NCI-H82 (cell line): ENCODE results near the gene TENT4B.
"Not testable (repeated sequence)": the region's sequence is repeated elsewhere in the genome, so short reads cannot be mapped to it uniquely, and the experiment has no call there.

Source experiments
- DNase-seq: peaks from one replicate; lab custom pipeline; 2025; lab: John Stamatoyannopoulos, UW

The TENT4B gene

DNA sequence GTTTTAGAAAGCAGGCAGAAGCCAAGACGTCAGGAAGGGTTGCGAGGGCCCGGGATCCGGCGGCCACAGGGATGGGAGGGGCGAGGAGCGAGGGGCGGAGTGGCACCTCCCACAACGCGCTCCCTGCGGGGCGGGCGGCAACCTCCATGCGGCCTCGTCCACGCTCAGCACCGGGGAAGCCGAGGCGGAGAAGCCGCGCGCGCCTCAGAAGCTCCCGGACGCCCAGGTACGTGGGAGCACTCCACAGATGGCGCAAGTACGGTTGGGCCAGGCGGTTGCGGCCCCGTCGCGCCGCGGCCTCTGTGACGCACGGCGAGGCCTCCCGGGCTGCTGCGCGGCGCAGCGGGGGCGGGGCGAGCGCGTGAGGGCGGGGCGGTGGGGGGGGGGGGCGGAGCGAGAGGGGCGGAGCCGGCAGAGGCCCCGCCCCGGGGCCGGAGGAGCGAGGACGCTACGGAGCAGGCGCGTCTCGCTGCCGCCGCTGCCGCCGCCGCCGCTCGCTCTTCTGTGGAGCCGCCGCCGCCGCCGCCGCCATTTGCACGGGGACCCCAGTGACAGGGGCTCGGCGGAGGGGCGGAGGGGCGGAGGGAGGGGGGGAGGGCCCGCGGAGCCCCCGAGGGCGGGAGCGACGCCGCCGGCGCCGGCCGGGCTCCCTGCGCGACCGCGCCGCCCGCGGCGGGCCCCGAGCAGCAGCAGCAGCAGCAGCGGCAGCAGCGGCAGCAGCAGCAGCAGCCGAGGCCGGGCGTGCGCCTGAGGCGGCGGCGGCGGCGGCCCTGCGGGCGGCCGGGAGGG lies at the start of gene TENT4B:
TENT4B (plus strand) TSS at position 500 of the 789 bp plus-strand sequence. CDS start 316 bp downstream, outside the sequence.
- peak; percentile 83 for DNase-seq

DNA sequence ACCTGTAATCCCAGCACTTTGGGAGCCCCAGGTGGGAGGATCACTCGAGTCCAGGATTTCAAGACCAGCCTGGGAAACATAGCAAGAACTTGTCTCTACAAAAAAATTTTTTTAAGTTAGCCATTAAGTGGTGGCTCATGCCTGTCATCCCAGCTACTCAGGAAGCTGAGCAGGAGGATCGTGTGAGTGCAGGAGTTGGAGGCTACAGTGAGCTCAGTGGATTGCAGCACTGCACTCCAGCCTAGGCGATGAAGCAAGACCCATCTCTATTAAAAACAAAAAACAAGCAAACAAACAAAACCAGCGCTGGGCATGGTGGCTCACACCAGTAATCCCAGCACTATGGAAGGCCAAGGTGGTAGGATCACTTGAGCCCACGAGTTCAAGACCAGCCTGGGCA lies 49.3 kb upstream of the TENT4B start:
- DNase-seq = no peak

DNA sequence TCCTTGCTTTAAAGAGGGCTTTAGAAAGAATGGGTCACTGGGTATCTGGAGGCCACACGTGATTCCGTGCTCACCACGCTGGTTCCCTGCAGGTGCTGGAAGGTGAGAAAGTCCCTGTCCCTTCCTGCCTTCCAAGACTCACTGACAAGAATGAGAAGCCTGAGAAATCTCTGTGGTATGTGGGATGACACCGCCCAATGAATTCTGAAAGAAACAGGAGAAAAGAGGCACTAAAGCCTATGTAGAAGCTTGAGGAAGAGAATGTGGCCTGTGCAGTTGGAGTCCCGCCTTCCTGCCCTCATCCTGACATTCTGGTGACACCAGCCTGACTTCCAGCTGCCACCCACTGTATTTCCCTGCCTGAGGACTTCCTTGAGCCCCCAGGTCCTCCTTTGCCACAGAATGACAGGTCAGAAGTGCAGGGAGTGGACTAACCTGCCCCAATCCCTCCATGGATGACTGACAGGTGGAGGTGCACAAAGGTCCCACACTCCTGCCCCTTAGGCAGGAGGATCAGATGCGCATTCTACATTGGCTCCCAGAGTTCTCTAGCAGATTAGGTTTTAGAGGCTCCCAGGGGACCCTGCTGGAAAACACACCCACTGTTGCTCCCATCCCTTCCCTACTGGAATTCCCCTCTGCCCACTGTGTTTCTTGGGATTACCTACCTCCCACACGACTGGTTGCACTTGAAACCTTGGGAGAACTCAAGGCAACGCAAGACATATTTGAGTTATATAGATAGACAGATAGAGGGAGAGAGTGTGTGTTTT lies 38.6 kb upstream of the TENT4B start:
- peak; percentile 76 for DNase-seq

GRCh38 chr16:50120711-50121110 lies 32.4 kb upstream of the TENT4B start:
- no peak for DNase-seq

- DNase-seq = no peak
Measured at GRCh38 chr16:50121278-50121677, 31.8 kb upstream of the TENT4B start.

GRCh38 chr16:50121721-50122445 lies 31.2 kb upstream of the TENT4B start:
- DNase-seq = no peak

DNA sequence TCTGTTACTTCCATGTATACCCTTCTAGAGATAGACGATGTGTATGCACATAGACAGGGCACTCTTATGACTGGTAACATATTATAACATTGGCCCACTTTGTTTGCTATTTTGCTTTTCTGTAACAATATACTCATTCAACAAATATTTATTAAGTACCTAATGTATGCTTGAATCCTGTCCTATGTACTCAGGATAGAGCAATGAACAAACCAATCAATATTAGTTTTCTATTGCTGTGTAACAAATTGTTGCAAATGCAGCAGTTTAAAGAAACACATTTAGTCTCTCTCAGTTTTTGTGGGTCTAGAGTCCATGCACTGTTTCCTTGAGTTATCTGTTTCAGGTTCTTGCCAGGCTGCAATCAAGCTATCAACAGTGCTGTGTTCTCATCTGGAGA lies 29.7 kb upstream of the TENT4B start:
- DNase-seq = no peak

DNA sequence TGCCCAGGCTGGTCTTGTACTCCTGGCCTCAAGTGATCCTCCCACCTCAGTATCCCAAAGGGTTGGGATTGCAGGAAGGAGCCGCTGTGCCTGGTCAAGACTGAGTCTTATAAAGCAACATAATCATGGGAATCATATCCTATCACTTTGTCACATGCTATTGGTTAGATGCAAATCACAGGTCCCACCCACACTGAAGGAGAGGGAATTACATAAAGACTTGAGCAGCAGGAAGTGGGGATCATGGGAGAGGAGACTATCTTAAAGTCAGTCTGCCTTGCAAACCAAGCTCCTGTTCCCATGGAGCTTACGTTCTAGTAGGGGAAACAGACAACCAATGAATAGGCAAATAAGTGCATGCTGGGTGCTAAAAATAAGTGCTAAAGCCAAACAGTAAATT lies 28.3 kb upstream of the TENT4B start:
- DNase-seq = peak; percentile 8

DNA sequence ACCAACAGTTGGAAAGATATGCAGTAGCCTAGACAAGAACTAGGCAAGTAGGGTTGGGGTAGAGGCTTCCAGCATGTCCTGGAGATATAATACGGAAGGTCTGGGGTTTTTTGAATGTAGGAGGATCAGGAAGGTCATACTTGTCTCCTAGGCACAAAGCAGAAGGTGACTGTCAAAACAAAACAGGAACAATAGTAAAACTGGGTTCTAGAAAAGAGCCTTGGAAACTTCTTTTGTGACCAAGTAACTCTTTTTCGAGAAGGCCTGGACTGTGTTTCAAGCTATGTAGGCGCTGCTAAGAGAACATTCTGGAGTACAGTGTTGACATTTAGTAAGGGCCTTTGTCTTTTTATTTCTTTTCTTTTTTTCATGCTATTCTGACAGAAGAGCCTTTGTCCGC lies 26.9 kb upstream of the TENT4B start:
- DNase-seq = no peak

DNA sequence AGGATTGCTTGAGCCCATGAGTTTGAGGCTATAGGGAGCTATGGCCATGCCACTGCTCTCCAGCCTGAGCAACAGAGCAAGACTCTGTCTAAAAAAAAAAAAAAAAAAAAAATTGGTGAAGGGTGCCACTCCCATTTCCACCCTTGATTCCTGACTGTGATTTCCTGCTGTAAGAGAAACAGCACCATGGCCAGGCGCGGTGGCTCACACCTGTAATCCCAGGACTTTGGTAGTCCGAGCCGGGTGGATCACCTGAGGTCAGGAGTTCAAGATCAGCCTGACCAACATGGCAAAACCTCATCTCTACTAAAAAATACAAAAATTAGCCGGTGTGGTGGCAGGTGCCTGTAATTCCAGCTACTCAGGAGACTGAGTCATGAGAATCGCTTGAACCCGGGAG lies 20.5 kb upstream of the TENT4B start:
- DNase-seq = not testable (repeated sequence)

- no peak for DNase-seq
Measured at GRCh38 chr16:50133214-50133613, 19.9 kb upstream of the TENT4B start.

DNA sequence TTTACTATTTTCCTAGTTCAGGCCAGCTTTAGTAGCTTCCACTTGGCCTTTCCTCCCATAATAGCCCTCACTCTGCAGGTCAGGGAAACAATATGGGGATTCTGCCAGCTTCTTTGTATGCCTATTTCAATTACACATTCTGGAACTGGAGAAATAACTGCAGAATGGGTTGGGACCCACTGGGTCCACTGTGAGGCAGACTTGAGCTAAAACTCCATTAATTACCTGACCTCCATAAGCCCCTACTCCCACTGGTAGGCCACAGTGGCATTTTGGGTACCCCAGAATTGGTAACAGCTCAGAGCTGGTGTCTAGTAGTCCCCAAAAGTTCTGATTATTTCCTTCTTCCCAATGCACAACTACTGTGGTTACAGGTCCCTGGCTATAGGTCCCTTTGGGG lies 16.7 kb upstream of the TENT4B start:
- DNase-seq = peak; percentile 82

- DNase-seq = no peak
Measured at GRCh38 chr16:50137268-50137667, 15.8 kb upstream of the TENT4B start.

DNA sequence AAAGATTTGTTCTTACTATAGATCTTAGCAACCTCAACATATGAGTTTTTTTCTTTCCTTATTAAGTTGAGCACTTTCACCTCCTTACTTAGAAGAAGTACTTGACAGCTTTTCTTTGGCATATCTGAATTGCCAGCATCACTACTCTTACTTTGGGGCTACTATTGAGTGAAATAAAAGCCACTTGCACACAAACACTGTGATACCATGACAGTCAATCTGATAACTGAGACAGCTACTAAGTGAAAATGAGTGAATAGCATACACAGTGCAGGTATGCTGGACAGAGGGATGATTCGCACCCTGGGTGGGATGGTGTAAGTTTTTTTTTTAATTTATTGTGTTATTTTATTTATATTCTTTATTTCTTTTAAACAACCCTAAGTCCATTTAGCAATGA lies 13.5 kb upstream of the TENT4B start:
- no peak for DNase-seq

- no peak for DNase-seq
Measured at GRCh38 chr16:50144211-50144610, 8.9 kb upstream of the TENT4B start.

DNA sequence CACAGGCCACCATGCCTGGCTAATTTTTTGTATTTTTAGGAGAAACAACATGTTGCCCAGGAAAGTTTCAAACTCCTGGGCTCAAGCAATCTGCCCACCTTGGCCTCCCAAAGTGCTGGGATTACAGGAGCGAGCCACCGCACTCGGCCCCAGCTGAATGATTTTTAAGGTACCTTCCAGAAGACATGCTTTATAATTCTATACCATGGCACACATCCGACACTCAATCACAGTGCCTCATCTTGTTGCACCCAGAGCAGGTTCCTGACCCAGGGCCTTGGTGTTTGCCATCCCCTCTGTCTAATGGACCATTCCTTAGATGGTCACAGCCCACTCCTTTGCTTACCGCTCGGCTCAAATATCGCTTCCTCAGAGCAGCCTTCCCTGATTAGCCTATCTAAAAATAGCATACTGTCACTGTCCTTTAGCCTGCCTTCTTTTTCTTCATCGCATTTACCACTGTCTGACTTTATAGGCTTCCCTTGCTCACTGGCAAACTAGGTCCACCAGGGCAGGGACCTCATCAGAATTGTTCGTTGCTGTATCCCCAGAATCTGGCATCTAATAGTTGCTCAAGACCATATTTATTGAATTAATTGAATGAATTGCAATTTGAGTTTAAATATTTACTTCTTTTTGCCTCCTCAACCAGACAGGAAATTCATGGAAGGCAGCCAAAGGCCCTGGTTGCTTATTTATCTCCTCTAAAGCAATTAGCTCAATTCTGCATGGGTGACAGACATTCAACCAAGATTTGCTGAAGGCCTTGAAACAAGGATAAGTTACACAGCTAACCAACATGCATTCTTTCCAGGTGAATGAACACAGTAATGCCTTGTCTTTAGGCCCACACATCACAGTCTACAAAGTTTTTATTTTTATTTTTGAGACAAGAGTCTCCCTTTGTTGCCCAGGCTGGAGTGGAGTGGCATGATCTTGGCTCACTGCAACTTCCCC lies 6.3 kb upstream of the TENT4B start:
- DNase-seq = no peak

- no peak for DNase-seq
Measured at GRCh38 chr16:50151322-50151721, 1.8 kb upstream of the TENT4B start.

DNA sequence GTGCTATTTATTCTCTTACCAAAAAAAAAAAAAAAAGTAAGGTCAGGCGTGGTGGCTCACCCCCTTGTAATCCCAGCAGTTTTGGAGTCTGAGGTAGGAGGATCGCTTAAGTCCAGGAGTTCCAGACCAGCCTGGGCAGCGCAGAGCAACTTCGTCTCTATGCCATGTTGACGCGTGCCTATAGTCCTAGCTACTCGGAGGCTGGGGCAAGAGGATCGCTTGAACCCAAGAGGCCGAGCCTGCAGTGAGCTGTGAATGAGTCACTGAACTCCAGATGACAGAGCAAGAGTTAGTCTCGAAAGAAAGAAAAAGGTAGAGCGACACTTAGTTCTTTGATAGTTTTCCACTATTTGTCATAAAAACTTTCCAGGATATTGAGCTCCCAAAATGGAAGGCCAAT lies 1.4 kb upstream of the TENT4B start:
- DNase-seq = no peak

DNA sequence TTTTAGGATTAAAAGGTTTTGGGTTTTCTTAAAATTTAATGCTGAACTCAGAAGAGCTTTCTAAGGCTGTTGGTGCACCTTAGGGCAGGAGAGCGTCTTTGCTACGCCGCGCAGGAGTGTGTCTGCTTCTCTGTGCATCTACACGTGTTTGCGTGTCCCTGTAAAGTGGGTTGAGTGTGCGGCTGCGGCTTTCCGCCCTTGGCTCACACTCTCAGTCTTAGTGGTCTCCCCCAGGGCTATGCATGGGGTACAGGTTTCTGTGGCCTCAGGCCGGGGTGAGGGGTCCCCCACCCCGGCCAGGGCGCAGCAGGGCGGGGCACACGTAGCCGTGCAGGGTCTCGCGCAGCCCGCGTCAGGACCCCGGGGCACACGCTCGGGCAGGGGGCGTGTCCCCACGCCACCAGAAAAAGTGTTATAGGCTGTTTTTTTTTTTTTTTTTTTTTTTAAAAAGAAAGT lies 727 bp upstream of the TENT4B start:
- DNase-seq = peak; percentile 59

DNA sequence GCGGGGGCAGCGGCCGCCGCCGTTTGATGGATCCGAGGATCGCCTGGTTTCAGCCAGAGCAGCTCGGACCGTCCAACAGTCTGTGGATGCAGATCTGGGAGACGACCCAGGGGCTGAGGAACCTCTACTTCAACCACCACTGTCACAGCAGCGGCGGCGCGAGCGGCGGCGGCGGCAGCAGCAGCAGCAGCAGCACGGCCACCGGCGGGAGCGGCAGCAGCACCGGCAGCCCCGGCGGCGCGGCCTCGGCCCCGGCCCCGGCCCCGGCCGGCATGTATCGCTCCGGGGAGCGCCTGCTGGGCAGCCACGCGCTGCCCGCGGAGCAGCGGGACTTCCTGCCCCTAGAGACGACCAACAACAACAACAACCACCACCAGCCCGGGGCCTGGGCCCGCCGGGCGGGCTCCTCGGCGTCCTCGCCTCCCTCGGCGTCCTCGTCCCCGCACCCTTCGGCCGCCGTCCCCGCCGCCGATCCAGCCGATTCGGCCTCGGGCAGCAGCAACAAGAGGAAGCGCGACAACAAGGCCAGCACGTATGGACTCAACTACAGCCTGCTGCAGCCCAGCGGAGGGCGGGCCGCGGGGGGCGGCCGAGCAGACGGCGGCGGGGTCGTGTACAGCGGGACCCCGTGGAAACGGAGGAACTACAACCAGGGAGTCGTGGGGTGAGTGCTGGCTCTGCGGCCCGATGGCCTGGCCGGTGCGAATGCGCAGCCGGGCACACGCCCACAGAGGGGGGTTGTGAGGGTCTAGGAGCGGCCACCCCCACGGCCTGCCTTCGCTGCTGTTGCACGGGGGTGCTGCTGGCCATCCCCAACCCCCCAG lies 702 bp downstream of the TENT4B start:
- no peak for DNase-seq
